HG03575 (cell line): Measurements from ENCODE around the gene CACNG5.

Experiments
- ATAC-seq: cut with Tn5 transposase; IDR thresholded peaks from one replicate; pipeline ENCODE4 v1.9.1; 2021; ENCODE audit not compliant: unreplicated experiment, insufficient number of reproducible peaks, low FRiP score; ENCODE audit errors: extremely low read depth

The CACNG5 gene

GRCh38 chr17:66834919-66835454 lies at the start of gene CACNG5:
TSS of gene CACNG5 (plus strand) at chr17:66835117. CDS start at chr17:66877333, 42,216 bp downstream.
- no peak for ATAC-seq

GRCh38 chr17:66786107-66786506 lies 48.8 kb upstream of the CACNG5 start:
- ATAC-seq: no peak

- ATAC-seq: no peak
These were observed 47.0 kb upstream of the CACNG5 start for GRCh38 chr17:66787914-66788313.

- no peak for ATAC-seq
These were observed 45.8 kb upstream of the CACNG5 start for GRCh38 chr17:66789093-66789492.

GRCh38 chr17:66789961-66790437 lies 44.9 kb upstream of the CACNG5 start:
- no peak for ATAC-seq

- no peak for ATAC-seq
These were observed 44.3 kb upstream of the CACNG5 start for GRCh38 chr17:66790501-66791061.

- ATAC-seq: no peak
These were observed 43.6 kb upstream of the CACNG5 start for GRCh38 chr17:66791347-66791746.

GRCh38 chr17:66793814-66794213 lies 41.1 kb upstream of the CACNG5 start:
- ATAC-seq: no peak

GRCh38 chr17:66795486-66795885 lies 39.4 kb upstream of the CACNG5 start:
- ATAC-seq: no peak

- no peak for ATAC-seq
These were observed 34.9 kb upstream of the CACNG5 start for GRCh38 chr17:66799849-66800537.

GRCh38 chr17:66803474-66803951 lies 31.4 kb upstream of the CACNG5 start:
- ATAC-seq: no peak

- ATAC-seq: no peak
These were observed 29.4 kb upstream of the CACNG5 start for GRCh38 chr17:66805567-66805966.

GRCh38 chr17:66807182-66807581 lies 27.7 kb upstream of the CACNG5 start:
- no peak for ATAC-seq

GRCh38 chr17:66809408-66809807 lies 25.5 kb upstream of the CACNG5 start:
- ATAC-seq: no peak

- no peak for ATAC-seq
These were observed 23.8 kb upstream of the CACNG5 start for GRCh38 chr17:66810951-66811682.

- ATAC-seq: no peak
These were observed 23.2 kb upstream of the CACNG5 start for GRCh38 chr17:66811683-66812054.

GRCh38 chr17:66812571-66812970 lies 22.3 kb upstream of the CACNG5 start:
- no peak for ATAC-seq

- ATAC-seq: no peak
These were observed 21.6 kb upstream of the CACNG5 start for GRCh38 chr17:66813296-66813695.

- no peak for ATAC-seq
These were observed 20.9 kb upstream of the CACNG5 start for GRCh38 chr17:66814026-66814425.

- ATAC-seq: no peak
These were observed 20.3 kb upstream of the CACNG5 start for GRCh38 chr17:66814570-66814969.
